ENCODE data around the gene SART1. TPM values are rescaled to one million over a fixed set of nuclear protein-coding genes. Genes with fewer than 3 reads are reported as not detected.

Gene SART1
- total RNA-seq, 1 experiment from 2014 or later: 67.4 TPM

GRCh38 chr11:65931773-65932557, 29.6 kb upstream of the SART1 start:
- intact Hi-C loops (cut with micrococcal nuclease): no loop called here
- DNase-seq (ENCODE audit: unreplicated experiment): no peak
- Mint-ChIP-seq H3K27ac (ENCODE audit: low read depth, unreplicated experiment) (no peak overlapping the region), H3K9me3 (ENCODE audit: unreplicated experiment) (no peaks in the 10 kb centered on the region), H3K4me1 (ENCODE audit: insufficient read depth, unreplicated experiment) (no peaks in the 10 kb centered on the region), H3K4me3 (ENCODE audit: unreplicated experiment) (no peak overlapping the region), H3K27me3 (ENCODE audit: insufficient read depth, unreplicated experiment) (no peaks in the 10 kb centered on the region), H3K36me3 (ENCODE audit: insufficient read depth, unreplicated experiment) (no peaks in the 10 kb centered on the region)
- CTCF ChIA-PET: interaction anchor here (0.6 to 2.1 kb wide), 3 partner anchors 9 to 260 kb away, joined by 3 to 9 read pairs (median 5); no protein-coding TSS in a partner anchor
- no peak for TF ChIP-seq CTCF (IDR thresholded peaks at IDR 0.05; ENCODE audit: unreplicated experiment)
- POLR2A ChIA-PET: interaction anchor here (0.6 kb wide), 1 partner anchor 41 kb away, joined by 3 read pairs; the partner anchor contains the start of gene CCDC85B
- no TSS peak for BruUV-seq (replicated peaks)

GRCh38 chr11:65932558-65932919, 29.0 kb upstream of the SART1 start:
- Mint-ChIP-seq H3K4me1 (ENCODE audit: insufficient read depth, unreplicated experiment) (no peaks in the 10 kb centered on the region), H3K36me3 (ENCODE audit: insufficient read depth, unreplicated experiment) (no peaks in the 10 kb centered on the region), H3K27me3 (ENCODE audit: insufficient read depth, unreplicated experiment) (no peaks in the 10 kb centered on the region), H3K9me3 (ENCODE audit: unreplicated experiment) (no peaks in the 10 kb centered on the region), H3K4me3 (ENCODE audit: unreplicated experiment) (no peak overlapping the region), H3K27ac (ENCODE audit: low read depth, unreplicated experiment) (no peak overlapping the region)
- CTCF ChIA-PET: interaction anchor here (0.6 to 2.1 kb wide), 3 partner anchors 9 to 986 kb away, joined by 3 to 9 read pairs (median 3); no protein-coding TSS in a partner anchor
- intact Hi-C loops (cut with micrococcal nuclease): no loop called here
- DNase-seq (ENCODE audit: unreplicated experiment): peak; percentile 9
- no TSS peak for BruUV-seq (replicated peaks)
- TF ChIP-seq CTCF (IDR thresholded peaks at IDR 0.05; ENCODE audit: unreplicated experiment): no peak
- POLR2A ChIA-PET: no interaction called here

GRCh38 chr11:65934014-65934413, 27.5 kb upstream of the SART1 start:
- no TSS peak for BruUV-seq (replicated peaks)
- Mint-ChIP-seq H3K4me1 (ENCODE audit: insufficient read depth, unreplicated experiment) (no peaks in the 10 kb centered on the region), H3K27ac (ENCODE audit: low read depth, unreplicated experiment) (no peak overlapping the region), H3K36me3 (ENCODE audit: insufficient read depth, unreplicated experiment) (no peaks in the 10 kb centered on the region), H3K4me3 (ENCODE audit: unreplicated experiment) (no peak overlapping the region), H3K9me3 (ENCODE audit: unreplicated experiment) (no peaks in the 10 kb centered on the region), H3K27me3 (ENCODE audit: insufficient read depth, unreplicated experiment) (no peaks in the 10 kb centered on the region)
- intact Hi-C loops (cut with micrococcal nuclease): no loop called here
- CTCF ChIA-PET: interaction anchor here (0.6 kb wide), 1 partner anchor 24 kb away, joined by 4 read pairs; no protein-coding TSS in a partner anchor
- DNase-seq (ENCODE audit: unreplicated experiment): no peak
- no peak for TF ChIP-seq CTCF (IDR thresholded peaks at IDR 0.05; ENCODE audit: unreplicated experiment)
- POLR2A ChIA-PET: interaction anchor here (0.6 to 0.8 kb wide), 2 partner anchors 222 to 262 kb away, joined by 3 to 5 read pairs; no protein-coding TSS in a partner anchor

- Mint-ChIP-seq H3K36me3 (ENCODE audit: insufficient read depth, unreplicated experiment) (no peaks in the 10 kb centered on the region), H3K27ac (ENCODE audit: low read depth, unreplicated experiment) (no peak overlapping the region), H3K27me3 (ENCODE audit: insufficient read depth, unreplicated experiment) (no peaks in the 10 kb centered on the region), H3K4me1 (ENCODE audit: insufficient read depth, unreplicated experiment) (peaks cover 9% of the 10 kb centered on the region), H3K4me3 (ENCODE audit: unreplicated experiment) (no peak overlapping the region), H3K9me3 (ENCODE audit: unreplicated experiment) (no peaks in the 10 kb centered on the region)
- intact Hi-C loops (cut with micrococcal nuclease): no loop called here
- CTCF ChIA-PET: interaction anchor here (0.7 kb wide), 1 partner anchor 307 kb away, joined by 3 read pairs; no protein-coding TSS in a partner anchor
- no TSS peak for BruUV-seq (replicated peaks)
- no peak for DNase-seq (ENCODE audit: unreplicated experiment)
- TF ChIP-seq CTCF (IDR thresholded peaks at IDR 0.05; ENCODE audit: unreplicated experiment): no peak
- POLR2A ChIA-PET: no interaction called here
Measured at GRCh38 chr11:65937766-65938165, 23.8 kb upstream of the SART1 start.

All from MCF 10A (cell line).